Raji (cell line): ENCODE data around the gene RBMY1E.
"Not testable (repeated sequence)": the region's sequence is repeated elsewhere in the genome, so short reads cannot be mapped to it uniquely, and the experiment has no call there.

Source experiments
- POLR2A ChIP-seq: IDR thresholded peaks from 2 replicates; pipeline ENCODE4 v1.6.1; 2011; ENCODE audit warnings: low read depth, low read length, control low read depth; ENCODE audit not compliant: insufficient read depth

Gene RBMY1E

DNA sequence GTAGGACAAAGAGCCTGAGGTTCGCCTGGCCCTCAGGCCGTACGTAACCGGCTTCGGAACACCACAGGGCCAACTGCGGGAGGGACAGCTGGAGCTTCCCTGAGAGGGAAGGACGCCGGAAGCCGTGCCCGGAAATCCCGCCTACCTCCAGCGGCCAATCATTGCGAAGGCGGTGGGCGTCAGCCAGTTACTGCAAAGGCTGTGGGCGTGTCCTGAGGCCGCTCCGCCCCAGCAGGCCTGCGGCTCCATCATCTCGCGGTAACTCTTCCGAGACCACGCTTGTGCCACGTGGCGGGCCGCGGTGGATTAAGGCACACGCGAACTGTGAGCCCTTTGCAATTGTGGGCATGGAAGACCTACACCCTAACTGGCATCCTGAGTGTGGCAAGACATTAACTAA is at the start of gene RBMY1E:
Gene RBMY1E, minus strand, starts transcription at position 101 of the 400 bp plus-strand sequence. CDS start 1,978 bp downstream, outside the sequence.
- TF ChIP-seq POLR2A: not testable (repeated sequence)

- TF ChIP-seq POLR2A: not testable (repeated sequence)
These were observed 23.4 kb downstream of the RBMY1E start, which contains the start of gene RBMY1D for GRCh38 chrY:21894426-21894825. Gene RBMY1D, minus strand, starts transcription at chrY:21894526. Its CDS starts 2,013 bp downstream, at chrY:21892513.
